Stimulated activated effector memory CD8-positive, alpha-beta T cell treated with anti-CD3 and anti-CD28 coated beads, Interleukin-12 subunit alpha, Interleukin-12 subunit beta, amount 100 ng/mL, for 72 hours (primary cell): ENCODE results near the gene NCKAP5.

Experiments
- ATAC-seq: fragments of 150-1000 bp; cut with Tn5 transposase; 2 replicates; pipeline ENCODE4 v1.10.0; 2021
- DNase-seq, 2 donors: peaks; one replicate each; pipeline ENCODE4 v3.0.0; 2021 to 2022; ENCODE audit warnings: low spot score in 2 of 2
- H3K27ac Mint-ChIP-seq: one replicate; pipeline ENCODE4 v1.8.0; 2022; ENCODE audit warnings: mild to moderate bottlenecking, mixed read lengths
- H3K36me3 Mint-ChIP-seq: one replicate; pipeline ENCODE4 v1.8.0; 2022; ENCODE audit warnings: mild to moderate bottlenecking, mixed read lengths
- H3K4me1 Mint-ChIP-seq: one replicate; pipeline ENCODE4 v1.8.0; 2022; ENCODE audit warnings: mixed read lengths
- H3K4me3 Mint-ChIP-seq: one replicate; pipeline ENCODE4 v1.8.0; 2022; ENCODE audit warnings: mild to moderate bottlenecking, mixed read lengths
- H3K9me3 Mint-ChIP-seq: one replicate; pipeline ENCODE4 v1.8.0; 2022; ENCODE audit warnings: mixed read lengths

The NCKAP5 gene

DNA sequence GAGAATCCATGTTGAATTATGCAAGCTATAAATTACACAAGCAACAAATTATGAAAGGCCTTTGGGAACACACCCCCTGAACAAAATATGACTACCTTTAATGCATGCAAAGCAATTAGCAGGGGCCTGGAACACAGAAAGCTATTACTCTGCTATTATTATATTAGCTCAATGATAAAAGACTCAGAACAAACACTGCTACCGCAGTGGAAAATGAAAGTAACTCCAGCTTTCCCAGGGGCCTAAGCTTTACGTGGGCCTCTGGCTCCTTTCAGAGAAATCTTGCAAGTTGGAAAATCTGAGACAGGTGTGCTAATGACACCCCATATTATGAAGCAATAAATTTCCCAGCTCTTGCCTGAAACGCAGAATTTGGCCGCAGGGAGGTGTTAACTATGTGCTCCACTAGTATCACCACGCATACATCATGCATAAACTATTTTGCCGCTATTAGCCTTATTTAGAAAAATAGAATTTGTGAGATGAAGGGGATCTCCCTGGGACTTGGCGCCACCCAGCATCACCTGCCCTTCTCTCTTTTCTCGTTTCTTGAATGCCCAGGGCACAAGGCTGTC is 576.7 kb downstream of the NCKAP5 start:
- no peaks in the 10 kb centered on the region for H3K36me3 Mint-ChIP-seq
- no peaks in the 10 kb centered on the region for H3K4me1 Mint-ChIP-seq
- ATAC-seq (no peak), DNase-seq (no peak)
- peaks cover 8% of the 10 kb centered on the region for H3K9me3 Mint-ChIP-seq
- H3K4me3 Mint-ChIP-seq: no peak overlapping the region
- H3K27ac Mint-ChIP-seq: no peak overlapping the region

DNA sequence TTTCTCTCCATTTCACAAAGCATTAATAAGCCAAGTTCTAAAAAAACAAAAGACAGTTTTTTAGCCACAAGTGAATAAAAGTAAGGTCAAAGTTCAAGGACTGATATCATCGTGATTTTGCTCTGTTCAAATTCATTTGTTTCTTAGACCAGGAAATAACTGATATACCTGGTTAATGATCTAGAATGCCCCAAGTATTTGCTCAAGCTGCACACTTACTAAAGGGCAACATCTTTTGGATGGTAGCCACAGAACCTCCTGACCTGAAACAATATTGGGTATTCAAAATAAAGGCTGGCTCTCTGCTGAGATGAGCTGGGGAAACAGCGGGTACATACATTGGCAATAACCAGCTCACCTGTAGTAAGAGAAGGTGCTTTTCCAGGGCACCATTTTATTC is 583.5 kb downstream of the NCKAP5 start:
- ATAC-seq (no peak), DNase-seq (no peak)
- H3K4me1 Mint-ChIP-seq: no peaks in the 10 kb centered on the region
- H3K4me3 Mint-ChIP-seq: no peak overlapping the region
- peaks cover 3% of the 10 kb centered on the region for H3K9me3 Mint-ChIP-seq
- H3K27ac Mint-ChIP-seq: no peak overlapping the region
- H3K36me3 Mint-ChIP-seq: no peaks in the 10 kb centered on the region

DNA sequence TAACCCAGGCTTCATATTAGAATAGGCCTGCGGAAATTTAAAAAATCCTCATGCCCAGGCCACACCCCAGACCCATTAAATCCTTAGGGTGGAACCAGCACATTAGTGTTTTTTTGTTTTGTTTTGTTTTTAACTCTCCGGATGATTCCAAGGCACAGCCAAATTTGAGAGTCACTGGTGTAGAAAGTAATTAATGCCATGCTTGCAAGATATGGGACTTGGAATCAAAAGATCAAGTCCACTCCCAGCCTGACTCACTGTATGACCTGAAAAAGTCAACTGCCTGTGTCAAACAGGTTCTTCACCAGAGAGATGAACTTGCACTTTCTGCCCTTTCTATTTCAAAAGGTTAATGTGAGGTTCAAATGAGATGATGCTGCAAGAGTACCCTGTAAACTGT is 588.0 kb downstream of the NCKAP5 start:
- Mint-ChIP-seq H3K9me3 (peaks cover 9% of the 10 kb centered on the region), H3K36me3 (no peaks in the 10 kb centered on the region), H3K27ac (no peak overlapping the region), H3K4me3 (no peak overlapping the region), H3K4me1 (no peaks in the 10 kb centered on the region)
- DNase-seq: no peak
- no peak for ATAC-seq

DNA sequence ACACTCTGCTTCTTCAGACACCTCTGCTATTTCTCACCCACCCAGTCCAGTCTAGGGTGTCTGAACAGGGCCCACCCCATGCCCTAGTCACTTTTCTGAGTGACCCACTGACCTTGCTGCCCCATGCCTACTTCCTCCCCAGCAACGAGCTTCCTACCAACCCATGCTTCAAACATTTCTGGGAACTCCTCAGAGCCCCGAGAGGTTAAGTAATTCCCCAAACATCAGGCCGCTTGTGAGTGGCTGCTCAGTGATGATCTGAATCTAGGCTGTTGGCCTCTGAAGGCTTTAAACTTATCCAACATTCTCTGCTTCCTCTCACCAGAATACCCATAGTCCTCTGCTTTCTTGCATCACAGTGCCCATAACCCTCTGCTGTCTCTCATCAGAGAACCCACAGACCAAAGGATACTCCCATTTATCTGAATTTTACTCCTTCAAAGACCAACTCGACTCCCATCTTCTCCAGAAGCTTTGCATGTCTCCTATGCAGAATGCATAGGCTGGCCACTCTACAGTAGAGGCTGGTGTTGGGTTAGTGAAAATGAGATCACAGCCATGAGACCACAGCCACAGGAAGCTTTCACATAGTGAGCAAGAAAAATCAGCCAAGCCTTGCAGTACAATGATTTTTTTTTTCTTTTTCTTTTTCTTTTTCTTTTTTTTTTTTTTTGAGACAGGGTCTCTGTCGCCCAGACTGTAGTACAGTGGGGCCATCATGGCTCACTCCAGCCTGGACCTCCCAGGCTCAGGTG is 588.7 kb downstream of the NCKAP5 start:
- no peak for ATAC-seq
- Mint-ChIP-seq H3K27ac (no peak overlapping the region), H3K4me3 (no peak overlapping the region), H3K36me3 (no peaks in the 10 kb centered on the region), H3K9me3 (peaks cover 9% of the 10 kb centered on the region), H3K4me1 (no peaks in the 10 kb centered on the region)
- no peak for DNase-seq

DNA sequence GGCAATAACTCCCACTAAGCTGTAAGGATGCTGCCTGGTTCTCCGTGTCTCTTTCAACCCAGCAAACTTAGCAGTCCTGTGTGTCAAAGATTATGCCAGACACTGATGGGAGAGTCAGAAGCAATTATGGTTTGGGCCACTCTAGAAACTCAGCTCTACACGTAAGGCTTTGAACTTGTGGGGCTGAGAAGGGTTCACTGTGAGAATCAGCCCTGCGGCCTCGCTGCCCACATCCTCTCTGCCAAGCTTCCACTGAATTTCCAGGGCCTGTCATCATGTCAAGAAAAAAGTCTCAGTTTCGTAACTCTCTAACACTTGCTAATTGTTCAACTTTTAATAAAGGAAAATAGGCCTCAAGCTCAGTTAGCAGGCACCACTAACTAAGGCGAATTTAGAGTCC is 589.4 kb downstream of the NCKAP5 start:
- no peak for DNase-seq
- Mint-ChIP-seq H3K27ac (no peak overlapping the region), H3K36me3 (no peaks in the 10 kb centered on the region), H3K9me3 (peaks cover 7% of the 10 kb centered on the region), H3K4me3 (no peak overlapping the region), H3K4me1 (no peaks in the 10 kb centered on the region)
- ATAC-seq: no peak

DNA sequence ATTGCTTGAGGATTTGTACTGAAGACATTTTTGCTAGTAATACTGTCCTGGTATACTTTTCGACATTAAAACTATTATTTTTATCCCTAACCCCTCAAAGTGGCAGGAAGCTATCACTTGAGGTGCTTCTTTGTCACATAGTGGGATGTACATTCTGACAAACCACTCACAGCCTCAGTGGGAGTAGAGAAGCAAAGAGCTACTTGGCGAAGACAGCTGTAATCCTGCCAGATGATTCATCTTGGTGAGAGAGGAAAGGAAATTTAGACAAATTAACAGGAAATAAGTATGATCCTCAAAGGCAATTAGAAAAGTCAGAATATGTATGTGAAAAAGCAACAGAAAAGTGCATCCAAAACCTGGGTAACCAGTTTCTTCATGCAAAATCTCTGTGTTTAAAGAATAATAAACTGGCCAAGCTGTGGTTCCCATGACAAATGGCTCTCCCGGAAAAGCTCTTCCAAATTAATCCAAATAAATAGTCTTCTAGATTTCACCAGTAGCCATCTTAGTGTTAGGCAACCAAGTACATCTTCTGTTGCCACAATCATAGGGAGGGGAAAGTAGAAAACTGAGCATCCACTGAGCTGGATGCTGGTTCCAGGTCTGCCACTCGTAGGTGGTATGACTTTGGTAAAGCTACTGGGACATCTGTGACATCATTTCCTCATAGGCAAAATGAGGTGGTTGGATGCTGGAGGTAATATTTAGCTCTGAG is 590.3 kb downstream of the NCKAP5 start:
- no peak overlapping the region for H3K27ac Mint-ChIP-seq
- DNase-seq: no peak
- peaks cover 6% of the 10 kb centered on the region for H3K9me3 Mint-ChIP-seq
- no peaks in the 10 kb centered on the region for H3K4me1 Mint-ChIP-seq
- no peaks in the 10 kb centered on the region for H3K36me3 Mint-ChIP-seq
- no peak overlapping the region for H3K4me3 Mint-ChIP-seq
- no peak for ATAC-seq

DNA sequence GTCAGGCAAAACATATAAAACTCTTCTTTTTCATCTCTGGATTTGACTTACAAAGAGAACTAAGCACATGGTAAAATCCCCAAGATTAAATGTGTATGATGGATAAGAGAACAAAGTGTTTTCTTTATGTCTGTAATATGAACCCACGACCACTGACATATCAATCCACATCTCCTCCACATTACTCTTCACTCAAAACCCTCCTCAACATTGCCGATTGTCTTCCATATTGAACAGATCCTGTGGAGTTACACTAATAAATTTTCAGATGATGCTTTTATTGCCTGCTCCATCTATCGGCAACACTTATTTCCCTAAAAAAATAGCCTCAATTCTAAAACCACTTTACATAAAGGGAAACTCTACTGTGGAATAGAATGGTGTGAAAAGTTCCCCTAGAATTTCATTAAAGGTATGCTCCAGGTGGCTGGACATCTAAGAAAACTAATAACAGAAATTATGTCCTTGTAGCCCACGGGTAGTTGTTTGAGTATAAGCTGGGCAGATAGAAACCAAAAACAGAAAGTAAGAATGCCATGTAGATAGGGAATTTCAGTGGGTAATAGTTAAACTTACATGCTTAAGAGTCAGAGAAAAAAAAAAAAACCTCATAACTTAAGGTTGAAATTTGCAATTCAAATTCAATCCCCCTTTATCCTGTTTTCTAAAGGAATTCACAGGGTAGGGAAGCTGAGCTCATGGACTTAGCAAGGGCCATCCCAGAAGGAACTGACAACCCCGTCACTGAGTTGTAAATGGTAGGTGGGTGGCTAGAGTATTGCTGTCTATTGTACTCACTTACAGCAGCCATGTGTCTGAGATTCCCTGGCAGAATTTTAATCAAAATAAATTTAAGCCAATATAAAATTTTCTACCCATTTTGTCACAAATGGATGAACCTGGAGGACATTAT is 592.8 kb downstream of the NCKAP5 start:
- DNase-seq (no peak), ATAC-seq (no peak)
- Mint-ChIP-seq H3K9me3 (peaks cover 10% of the 10 kb centered on the region), H3K36me3 (no peaks in the 10 kb centered on the region), H3K4me1 (no peaks in the 10 kb centered on the region), H3K4me3 (no peak overlapping the region), H3K27ac (no peak overlapping the region)

DNA sequence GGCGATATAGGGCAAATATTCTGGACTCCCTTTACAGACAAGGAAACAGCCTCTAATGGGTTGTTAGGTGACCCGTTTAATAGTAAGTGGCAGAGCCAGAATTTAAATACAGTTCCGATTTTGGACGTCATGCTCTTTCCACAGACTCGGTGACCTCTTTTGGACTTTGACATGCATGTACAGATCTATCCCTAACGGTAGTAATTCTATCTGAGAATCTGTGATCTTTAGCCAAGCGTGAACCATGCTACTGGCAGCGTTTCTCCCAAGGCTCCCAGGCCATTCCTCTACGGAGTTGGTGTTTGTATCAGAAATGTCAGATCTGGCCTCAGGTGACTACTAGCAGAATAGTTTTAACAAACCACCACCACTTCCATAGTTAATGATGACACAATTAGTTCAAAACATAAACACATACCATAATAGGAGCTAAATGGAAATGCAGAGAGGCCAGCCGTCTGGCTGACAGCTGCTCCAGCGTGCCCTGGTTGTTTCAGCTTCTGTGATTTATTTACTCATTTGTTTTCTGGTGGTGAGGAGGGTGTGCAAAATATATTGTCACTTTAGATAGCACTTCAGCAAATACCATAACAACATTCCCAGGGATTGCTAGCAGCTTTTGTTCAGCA is 593.7 kb downstream of the NCKAP5 start:
- H3K4me1 Mint-ChIP-seq: no peaks in the 10 kb centered on the region
- DNase-seq: no peak
- peaks cover 13% of the 10 kb centered on the region for H3K9me3 Mint-ChIP-seq
- no peak overlapping the region for H3K27ac Mint-ChIP-seq
- ATAC-seq: no peak
- no peak overlapping the region for H3K4me3 Mint-ChIP-seq
- no peaks in the 10 kb centered on the region for H3K36me3 Mint-ChIP-seq

DNA sequence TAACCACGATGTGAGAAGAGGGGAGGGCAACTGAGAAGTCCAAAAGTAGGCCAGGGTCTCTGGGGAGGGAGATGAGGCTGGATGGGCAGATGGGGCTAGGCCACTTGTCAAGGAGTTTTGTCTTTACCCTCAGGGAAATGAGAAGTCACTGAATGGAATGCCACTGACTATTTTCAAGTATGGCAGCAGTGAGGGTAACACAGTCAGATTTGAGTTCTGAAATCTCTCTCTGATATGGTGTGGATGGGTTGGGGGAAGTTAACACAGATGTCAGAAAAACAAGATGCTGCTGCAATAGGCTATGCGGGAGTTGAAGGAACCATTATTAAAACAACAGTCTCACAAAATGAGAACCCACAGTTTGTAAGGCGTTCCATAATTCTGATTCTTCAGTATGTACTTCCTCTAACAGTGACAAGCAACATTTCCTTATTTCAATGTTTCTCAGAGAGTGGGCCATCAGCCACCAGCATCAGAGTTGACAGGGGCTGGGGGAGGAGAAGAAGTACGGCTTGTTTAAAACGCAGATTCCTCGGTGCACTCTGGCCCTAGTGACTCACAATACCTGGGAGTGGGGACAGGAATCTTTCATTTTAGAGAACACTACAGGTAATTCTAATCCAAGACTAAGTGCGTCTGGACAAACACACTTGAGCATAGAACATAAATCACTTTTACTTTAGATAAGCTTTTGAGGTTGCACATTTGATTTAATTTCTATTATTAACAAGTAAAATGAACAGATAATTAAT is 596.8 kb downstream of the NCKAP5 start:
- Mint-ChIP-seq H3K4me3 (no peak overlapping the region), H3K27ac (no peak overlapping the region), H3K9me3 (peaks cover 16% of the 10 kb centered on the region), H3K36me3 (no peaks in the 10 kb centered on the region), H3K4me1 (no peaks in the 10 kb centered on the region)
- no peak for ATAC-seq
- DNase-seq: no peak

DNA sequence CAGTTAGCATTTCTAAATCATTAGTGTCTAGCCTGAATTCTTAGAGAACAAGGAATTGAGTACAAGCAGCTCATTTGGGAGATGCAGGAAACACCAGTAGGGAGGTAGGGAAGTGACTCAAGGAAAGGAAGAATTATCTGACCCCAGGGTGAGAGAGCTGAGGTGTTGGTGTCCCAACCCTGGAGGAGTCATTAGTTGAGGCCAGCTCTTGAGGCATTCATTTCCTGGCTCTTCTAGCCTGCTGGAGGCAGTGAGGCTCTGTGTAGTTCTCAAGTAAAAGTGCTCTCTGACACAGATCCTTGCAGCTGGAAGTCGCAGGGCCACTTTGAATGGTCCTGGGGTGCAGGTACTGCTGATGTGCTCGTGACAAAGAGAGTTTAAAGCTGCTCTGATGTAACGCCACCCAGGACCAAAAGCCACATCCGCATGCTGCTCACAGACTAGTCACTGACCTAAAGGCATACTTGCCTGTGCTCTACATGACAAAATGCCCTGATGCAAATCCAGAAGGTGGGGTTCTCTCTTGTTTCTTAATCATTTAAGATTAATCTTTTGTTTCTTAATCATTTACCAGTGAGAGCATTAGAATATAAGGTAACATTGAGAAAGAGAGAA is 598.8 kb downstream of the NCKAP5 start:
- ATAC-seq (no peak), DNase-seq (no peak)
- Mint-ChIP-seq H3K36me3 (no peaks in the 10 kb centered on the region), H3K9me3 (peaks cover 16% of the 10 kb centered on the region), H3K4me3 (no peak overlapping the region), H3K4me1 (no peaks in the 10 kb centered on the region), H3K27ac (no peak overlapping the region)

DNA sequence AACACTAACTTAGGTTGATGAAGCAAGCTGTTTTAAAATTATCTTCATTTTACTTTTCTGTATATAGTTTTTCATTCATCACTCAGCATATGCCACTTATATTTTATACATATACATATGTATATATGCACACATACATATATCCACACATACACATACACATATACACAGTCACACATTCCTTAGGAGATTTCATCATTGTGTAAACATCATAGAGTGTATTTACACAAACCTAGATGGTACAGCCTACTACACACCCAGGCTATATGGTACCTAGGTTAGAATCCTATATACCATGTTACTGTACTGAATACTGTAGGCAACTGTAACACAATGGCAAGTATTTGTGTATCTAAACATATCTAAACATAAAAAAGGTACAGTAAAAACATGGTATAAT is 602.8 kb downstream of the NCKAP5 start:
- peaks cover 12% of the 10 kb centered on the region for H3K9me3 Mint-ChIP-seq
- DNase-seq (no peak), ATAC-seq (no peak)
- H3K27ac Mint-ChIP-seq: no peak overlapping the region
- no peaks in the 10 kb centered on the region for H3K36me3 Mint-ChIP-seq
- H3K4me3 Mint-ChIP-seq: no peak overlapping the region
- H3K4me1 Mint-ChIP-seq: no peaks in the 10 kb centered on the region

DNA sequence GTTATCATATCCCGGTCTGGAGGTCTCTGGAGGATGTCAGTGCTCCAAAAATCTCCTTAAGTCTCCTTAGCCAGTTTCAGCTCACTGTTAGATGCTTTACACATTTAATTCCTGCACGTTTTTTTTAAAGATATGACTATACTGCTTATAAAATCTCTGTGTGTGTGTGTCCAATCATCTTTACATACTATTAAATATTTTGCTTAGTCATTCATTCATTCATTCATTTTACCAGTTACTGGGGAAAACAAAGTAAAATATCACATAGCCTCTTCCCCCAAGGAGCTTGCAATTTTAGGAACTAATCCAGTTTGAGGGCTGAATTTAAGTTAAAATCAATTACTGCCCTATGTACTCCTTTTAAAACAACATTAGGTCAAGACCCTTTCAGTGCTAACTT is 605.1 kb downstream of the NCKAP5 start:
- no peaks in the 10 kb centered on the region for H3K36me3 Mint-ChIP-seq
- H3K9me3 Mint-ChIP-seq: peaks cover 12% of the 10 kb centered on the region

DNA sequence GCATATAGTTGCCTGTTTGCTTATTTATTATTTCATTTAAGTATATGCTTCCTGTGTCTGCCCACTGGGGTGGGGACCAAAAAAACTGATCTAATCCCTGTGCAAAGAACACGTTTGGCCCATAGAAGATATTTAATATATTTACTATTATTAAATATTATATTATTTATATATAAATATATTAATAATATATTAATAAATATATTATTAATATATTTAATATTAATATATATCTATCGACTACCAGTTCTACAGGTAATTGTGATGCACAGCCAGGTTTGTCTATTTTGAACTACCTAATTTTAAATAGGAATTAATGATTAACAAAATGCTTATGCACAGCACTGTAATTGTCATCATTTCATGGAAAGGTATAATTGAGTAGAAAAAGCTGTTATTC is 609.4 kb downstream of the NCKAP5 start:
- Mint-ChIP-seq H3K36me3 (no peaks in the 10 kb centered on the region), H3K9me3 (peaks cover 14% of the 10 kb centered on the region), H3K4me1 (no peaks in the 10 kb centered on the region), H3K27ac (no peak overlapping the region), H3K4me3 (no peak overlapping the region)
- no peak for DNase-seq
- no peak for ATAC-seq

More for the DNA sequence above, 605.1 kb downstream of the NCKAP5 start:
- ATAC-seq (no peak), DNase-seq (no peak)
- no peaks in the 10 kb centered on the region for H3K4me1 Mint-ChIP-seq
- no peak overlapping the region for H3K4me3 Mint-ChIP-seq
- no peak overlapping the region for H3K27ac Mint-ChIP-seq
